AG04449 (cell line): ENCODE measurements around the gene FKBP4.

Experiments
- CTCF ChIA-PET: fragments of 350-600 bp; formaldehyde crosslinking; extraction: SDS; loops from one replicate; lab custom pipeline; 2021; ENCODE audit warnings: antibody characterized with exemption; lab: Yijun Ruan, JAX
- POLR2A ChIA-PET: fragments of 400-600, 350-600 bp; formaldehyde crosslinking; extraction: SDS; loops from one replicate; lab custom pipeline; 2020; ENCODE audit warnings: antibody characterized with exemption, inconsistent platforms; lab: Yijun Ruan, JAX
- DNase-seq: peaks from one replicate; pipeline ENCODE4 v3.0.0-alpha.2; 2010; ENCODE audit warnings: low read depth, low spot score
- H3K4me3 ChIP-seq: 2 replicates; pipeline ENCODE4 v1.5.1; 2011; ENCODE audit warnings: low read depth, mild to moderate bottlenecking, control low read depth, low read length
- CTCF ChIP-seq: IDR thresholded peaks from one replicate; pipeline ENCODE4 v1.5.1; 2011; ENCODE audit warnings: mild to moderate bottlenecking, moderate library complexity, low read length, control low read depth, inconsistent platforms; ENCODE audit not compliant: insufficient read depth; ENCODE audit errors: missing control alignments

FKBP4 gene

GRCh38 chr12:2813214-2814185 is 18.7 kb downstream of the FKBP4 start:
- TF ChIP-seq CTCF: peak; percentile 73
- CTCF ChIA-PET: interaction anchor here (0.7 to 3.1 kb wide), 16 partner anchors 9 to 130 kb away, joined by 3 to 15 read pairs (median 6); partner anchors contain the start of gene FKBP4
- peak overlapping the region; percentile 72 for H3K4me3 ChIP-seq
- POLR2A ChIA-PET: interaction anchor here (1.0 to 1.7 kb wide), 3 partner anchors 9 to 221 kb away, joined by 3 to 7 read pairs (median 3); no protein-coding TSS in a partner anchor
- peak; percentile 26 for DNase-seq

GRCh38 chr12:2819810-2820209 is 25.0 kb downstream of the FKBP4 start:
- CTCF ChIA-PET: no interaction called here
- TF ChIP-seq CTCF: no peak
- POLR2A ChIA-PET: no interaction called here
- no peak overlapping the region for H3K4me3 ChIP-seq
- DNase-seq: no peak

- H3K4me3 ChIP-seq: no peak overlapping the region
- CTCF ChIA-PET: no interaction called here
- POLR2A ChIA-PET: no interaction called here
- DNase-seq: no peak
- no peak for TF ChIP-seq CTCF
These were observed 25.7 kb downstream of the FKBP4 start for GRCh38 chr12:2820432-2820831.

GRCh38 chr12:2823483-2823882 is 28.7 kb downstream of the FKBP4 start:
- ChIA-PET CTCF (interaction anchor here (1.3 to 1.4 kb wide), 2 partner anchors 11 to 22 kb away, joined by 3 to 4 read pairs; partner anchors contain the start of gene ITFG2), POLR2A (no interaction called here)
- no peak for TF ChIP-seq CTCF
- no peak for DNase-seq
- H3K4me3 ChIP-seq: no peak overlapping the region

GRCh38 chr12:2824541-2824940 is 29.8 kb downstream of the FKBP4 start:
- TF ChIP-seq CTCF: no peak
- no peak overlapping the region for H3K4me3 ChIP-seq
- DNase-seq: no peak
- ChIA-PET POLR2A (no interaction called here), CTCF (interaction anchor here (1.0 to 3.5 kb wide), 4 partner anchors 9 to 40 kb away, joined by 3 to 15 read pairs (median 6); partner anchors contain the start of genes ITFG2 and NRIP2)

GRCh38 chr12:2825132-2825531 is 30.4 kb downstream of the FKBP4 start:
- no peak for TF ChIP-seq CTCF
- ChIA-PET POLR2A (no interaction called here), CTCF (interaction anchor here (1.0 to 3.5 kb wide), 4 partner anchors 9 to 41 kb away, joined by 3 to 15 read pairs (median 6); partner anchors contain the start of genes ITFG2 and NRIP2)
- H3K4me3 ChIP-seq: no peak overlapping the region
- no peak for DNase-seq
